ENCODE measurements around the gene ZBTB16. TPM values are rescaled to one million over a fixed set of nuclear protein-coding genes. Genes with fewer than 3 reads are reported as not detected.

Gene ZBTB16
- total and polyA plus RNA-seq, 8 donors, result 3.4 to 55.6 (median 9.5) TPM

DNA sequence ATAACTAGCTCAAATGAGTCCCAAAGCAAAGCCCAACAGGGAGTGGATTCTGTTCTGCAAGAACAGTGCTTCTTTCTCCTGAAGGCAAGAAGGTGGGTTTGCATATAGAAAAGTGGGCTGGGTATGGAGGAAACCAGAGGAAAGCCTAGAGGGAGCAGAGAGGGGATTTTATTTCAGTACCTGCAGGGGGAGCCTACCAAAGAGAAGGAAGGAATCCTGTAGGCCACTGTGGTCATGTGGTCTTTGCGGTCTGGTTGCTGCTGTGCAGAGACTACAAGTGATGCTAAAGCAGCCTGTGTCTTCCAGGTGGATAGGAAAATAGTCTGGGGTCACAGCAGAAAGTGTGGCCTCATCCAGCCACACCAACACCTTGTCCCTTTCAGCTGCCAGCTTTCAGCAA lies 33.2 kb upstream of the ZBTB16 start:
- TF ChIP-seq, protein P1, sequence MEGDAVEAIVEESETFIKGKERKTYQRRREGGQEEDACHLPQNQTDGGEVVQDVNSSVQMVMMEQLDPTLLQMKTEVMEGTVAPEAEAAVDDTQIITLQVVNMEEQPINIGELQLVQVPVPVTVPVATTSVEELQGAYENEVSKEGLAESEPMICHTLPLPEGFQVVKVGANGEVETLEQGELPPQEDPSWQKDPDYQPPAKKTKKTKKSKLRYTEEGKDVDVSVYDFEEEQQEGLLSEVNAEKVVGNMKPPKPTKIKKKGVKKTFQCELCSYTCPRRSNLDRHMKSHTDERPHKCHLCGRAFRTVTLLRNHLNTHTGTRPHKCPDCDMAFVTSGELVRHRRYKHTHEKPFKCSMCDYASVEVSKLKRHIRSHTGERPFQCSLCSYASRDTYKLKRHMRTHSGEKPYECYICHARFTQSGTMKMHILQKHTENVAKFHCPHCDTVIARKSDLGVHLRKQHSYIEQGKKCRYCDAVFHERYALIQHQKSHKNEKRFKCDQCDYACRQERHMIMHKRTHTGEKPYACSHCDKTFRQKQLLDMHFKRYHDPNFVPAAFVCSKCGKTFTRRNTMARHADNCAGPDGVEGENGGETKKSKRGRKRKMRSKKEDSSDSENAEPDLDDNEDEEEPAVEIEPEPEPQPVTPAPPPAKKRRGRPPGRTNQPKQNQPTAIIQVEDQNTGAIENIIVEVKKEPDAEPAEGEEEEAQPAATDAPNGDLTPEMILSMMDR (IDR thresholded peaks at IDR 0.05), result no peak
- intact Hi-C loops (cut with DNase I), result loop anchor here in 1 of 2 donors (5.0 kb wide), 1 partner anchor 236 kb away; no protein-coding TSS in a partner anchor
- H3K27me3 ChIP-seq, result peaks cover 0 to 5% of the 10 kb centered on the region in 2 donors
- DNase-seq, result no peak
- H3K4me3 ChIP-seq, result no peak overlapping the region
- H3K36me3 ChIP-seq, result no peaks in the 10 kb centered on the region
- H3K27ac ChIP-seq, result no peak overlapping the region
- H3K4me1 ChIP-seq, result no peaks in the 10 kb centered on the region
- H3K9me3 ChIP-seq, result no peaks in the 10 kb centered on the region
- ATAC-seq, result no peak

DNA sequence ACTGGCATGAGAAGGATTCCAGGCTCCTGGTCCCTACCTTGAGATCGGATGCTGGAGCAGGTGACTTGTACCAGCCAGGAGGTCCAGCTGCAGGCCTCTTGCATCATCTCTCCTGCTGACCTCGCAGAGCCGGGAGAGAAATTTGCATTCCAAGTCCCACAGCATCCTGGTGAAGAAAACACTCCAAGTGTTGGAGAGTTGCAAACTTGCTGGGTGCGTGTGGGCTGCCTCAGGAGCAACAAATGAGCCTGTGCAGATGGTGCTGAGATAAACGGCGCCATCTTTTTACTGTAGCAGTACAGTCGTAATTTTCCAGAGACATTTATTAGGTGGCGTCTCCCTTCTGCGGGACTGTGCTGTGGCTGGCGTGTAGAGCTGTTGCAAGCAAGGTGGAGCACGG lies 32.1 kb upstream of the ZBTB16 start:
- H3K4me1 ChIP-seq, result no peaks in the 10 kb centered on the region
- H3K27me3 ChIP-seq, result peaks cover 0 to 5% of the 10 kb centered on the region in 2 donors
- ATAC-seq, result no peak
- TF ChIP-seq, protein P1 (IDR thresholded peaks at IDR 0.05), result no peak
- H3K9me3 ChIP-seq, result no peaks in the 10 kb centered on the region
- H3K4me3 ChIP-seq, result no peak overlapping the region
- DNase-seq, result no peak
- H3K27ac ChIP-seq, result no peak overlapping the region
- intact Hi-C loops (cut with DNase I), result loop anchor here in 1 of 2 donors (5.0 kb wide), 1 partner anchor 235 kb away; no protein-coding TSS in a partner anchor
- H3K36me3 ChIP-seq, result no peaks in the 10 kb centered on the region

DNA sequence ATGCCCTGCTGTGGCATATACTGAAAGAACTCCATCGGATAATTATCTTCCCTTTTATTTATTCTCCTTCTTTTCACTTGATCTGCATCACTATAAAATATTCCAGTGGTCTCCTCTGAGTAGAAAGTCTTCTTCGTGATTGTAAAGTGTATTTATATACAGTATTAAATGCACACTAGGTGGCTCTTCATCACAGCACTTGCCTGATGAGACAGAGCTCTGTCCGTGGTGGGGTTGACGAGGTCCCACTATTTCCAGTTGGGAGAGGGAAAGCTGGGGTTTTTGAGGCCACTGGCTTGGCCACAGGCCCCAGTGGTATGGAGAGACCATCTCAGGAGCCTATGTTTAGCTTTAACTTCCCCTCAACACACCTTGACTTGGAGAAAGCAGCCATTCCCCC lies 31.6 kb upstream of the ZBTB16 start:
- Histone ChIP-seq H3K9me3 (no peaks in the 10 kb centered on the region), H3K4me1 (no peaks in the 10 kb centered on the region), H3K27me3 (peaks cover 0 to 5% of the 10 kb centered on the region in 2 donors), H3K27ac (no peak overlapping the region), H3K36me3 (no peaks in the 10 kb centered on the region), H3K4me3 (no peak overlapping the region)
- no peak for DNase-seq
- TF ChIP-seq, protein P1 (IDR thresholded peaks at IDR 0.05), result no peak
- intact Hi-C loops (cut with DNase I), result loop anchor here in 1 of 2 donors (5.0 kb wide), 1 partner anchor 234 kb away; no protein-coding TSS in a partner anchor
- ATAC-seq, result no peak

DNA sequence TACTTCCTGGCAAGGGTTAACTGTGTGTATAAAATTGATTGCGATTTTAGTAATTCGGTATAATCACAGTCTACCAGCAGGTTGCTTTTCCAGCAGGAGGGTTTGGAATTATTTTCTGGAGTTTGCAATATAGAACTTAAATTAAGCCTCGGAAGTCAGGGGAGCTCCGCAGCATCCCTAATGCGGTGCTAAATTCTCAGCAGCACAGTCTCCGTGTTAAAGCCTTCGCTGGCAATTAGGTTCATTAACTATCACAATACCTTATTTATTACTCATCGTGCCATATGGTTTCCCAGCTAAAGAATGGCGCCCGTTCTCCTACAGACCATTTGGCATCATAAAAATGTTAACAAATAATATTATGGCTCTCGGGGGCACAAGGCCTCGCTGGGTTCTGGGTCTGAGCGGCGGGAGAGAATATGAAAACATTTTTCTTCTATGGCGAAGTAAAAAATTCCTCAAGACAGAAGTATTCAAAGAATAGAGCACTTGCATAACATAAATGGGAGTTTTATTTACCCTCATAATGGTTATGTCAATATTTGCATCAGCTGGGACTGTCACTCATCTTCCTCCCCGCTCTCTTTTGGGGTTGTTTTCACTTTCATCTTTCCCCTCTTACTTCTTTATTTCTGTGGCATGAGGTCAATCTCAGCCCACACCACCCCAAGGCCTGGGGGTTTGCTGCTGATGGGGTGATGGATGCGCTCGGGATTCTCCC lies 28.1 kb upstream of the ZBTB16 start:
- Histone ChIP-seq H3K27me3 (peaks cover 0 to 5% of the 10 kb centered on the region in 2 donors), H3K4me3 (no peak overlapping the region), H3K27ac (no peak overlapping the region), H3K9me3 (no peaks in the 10 kb centered on the region), H3K36me3 (no peaks in the 10 kb centered on the region), H3K4me1 (peaks cover 0 to 9% of the 10 kb centered on the region in 2 donors)
- TF ChIP-seq, protein P1 (IDR thresholded peaks at IDR 0.05), result no peak
- intact Hi-C loops (cut with DNase I), result no loop called here
- ATAC-seq (no peak), DNase-seq (no peak)

DNA sequence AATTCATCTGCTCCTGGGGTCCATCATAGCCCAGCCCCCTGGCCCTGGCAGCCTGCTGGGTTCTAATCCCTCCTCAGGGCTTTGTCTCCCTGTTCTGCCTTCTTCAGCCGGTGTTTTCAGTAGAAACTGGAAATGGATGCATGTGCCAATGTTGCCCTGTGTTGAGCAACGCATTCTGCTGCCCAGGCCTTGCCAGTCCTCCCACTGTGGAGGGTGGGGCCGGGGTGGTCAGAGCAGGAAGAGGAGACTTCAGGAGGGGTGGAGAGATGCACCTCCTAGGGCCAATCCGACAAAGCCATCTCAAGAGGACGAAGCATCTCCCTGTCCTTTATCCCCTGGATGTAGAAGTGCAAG lies 27.6 kb upstream of the ZBTB16 start:
- Histone ChIP-seq H3K9me3 (no peaks in the 10 kb centered on the region), H3K27me3 (peaks cover 0 to 4% of the 10 kb centered on the region in 2 donors), H3K27ac (no peak overlapping the region), H3K36me3 (no peaks in the 10 kb centered on the region), H3K4me1 (peaks cover 0 to 14% of the 10 kb centered on the region in 2 donors), H3K4me3 (no peak overlapping the region)
- ATAC-seq (no peak), DNase-seq (no peak)
- TF ChIP-seq, protein P1 (IDR thresholded peaks at IDR 0.05), result no peak
- intact Hi-C loops (cut with DNase I), result no loop called here

Measured in left lung (tissue), 10 donors.